ENCODE results near the gene E2F7.

The E2F7 gene

GRCh38 chr12:77062396-77062795 is 3.0 kb downstream of the E2F7 start:
- DNase-seq = no peak

DNA sequence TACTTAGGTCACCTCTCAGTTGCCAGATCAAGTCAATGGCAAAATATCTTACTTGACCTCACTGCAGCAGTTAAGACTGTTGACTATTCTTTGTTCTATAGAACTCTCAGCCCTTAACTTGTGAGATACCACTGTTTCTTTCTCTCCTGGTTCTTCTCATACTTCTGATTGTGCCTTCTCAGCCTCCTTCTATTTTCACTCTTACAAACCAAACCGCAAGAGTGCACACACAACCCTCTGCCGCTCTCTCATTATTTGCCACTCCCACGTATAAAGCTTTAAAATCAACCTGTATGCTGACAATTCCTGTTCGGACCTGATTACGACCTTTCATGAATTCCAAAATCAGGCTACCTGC is 4.5 kb downstream of the E2F7 start:
- DNase-seq = no peak

GRCh38 chr12:77060136-77060882 is 5.1 kb downstream of the E2F7 start:
- DNase-seq = no peak

GRCh38 chr12:77058740-77059139 is 6.6 kb downstream of the E2F7 start:
- DNase-seq = no peak

DNA sequence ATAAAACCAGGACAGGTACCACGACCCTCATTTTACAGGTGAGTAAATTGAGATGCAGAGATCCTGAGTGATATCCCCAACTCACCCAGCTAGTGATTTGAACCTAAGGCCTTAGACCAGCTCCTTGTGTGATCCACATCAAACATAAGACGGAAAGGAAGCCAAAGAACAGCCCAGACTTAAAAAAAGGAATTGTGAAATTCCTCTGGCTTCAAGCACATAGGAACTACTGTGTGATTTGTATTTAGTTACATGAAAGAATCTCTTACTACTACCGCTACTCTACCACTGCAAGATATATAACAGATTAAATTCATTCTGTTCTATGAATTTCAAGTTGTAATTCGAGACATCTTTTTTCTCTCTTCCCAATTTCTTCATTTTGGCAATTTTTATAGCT is 10.5 kb downstream of the E2F7 start:
- DNase-seq = no peak

DNA sequence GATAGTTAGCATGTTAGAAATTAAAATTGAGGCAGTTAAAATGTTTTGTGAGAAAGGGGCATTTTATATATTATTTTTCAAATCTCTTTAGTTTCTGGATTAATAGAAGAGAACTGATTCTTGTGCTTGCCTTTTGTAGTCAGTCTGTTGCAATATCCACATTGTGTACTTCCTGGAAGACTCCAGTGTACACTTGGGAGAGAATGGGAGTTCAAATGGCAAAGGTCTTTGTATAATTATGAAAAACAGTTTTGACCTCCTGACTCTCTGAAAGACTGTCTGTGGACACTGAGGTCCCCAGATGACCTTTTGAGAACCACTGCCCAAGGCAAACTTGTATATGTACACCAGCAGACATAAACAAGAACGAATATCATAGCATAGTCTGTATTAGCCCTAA is 12.1 kb downstream of the E2F7 start:
- no peak for DNase-seq

GRCh38 chr12:77049767-77050353 is 15.5 kb downstream of the E2F7 start:
- DNase-seq = no peak

DNA sequence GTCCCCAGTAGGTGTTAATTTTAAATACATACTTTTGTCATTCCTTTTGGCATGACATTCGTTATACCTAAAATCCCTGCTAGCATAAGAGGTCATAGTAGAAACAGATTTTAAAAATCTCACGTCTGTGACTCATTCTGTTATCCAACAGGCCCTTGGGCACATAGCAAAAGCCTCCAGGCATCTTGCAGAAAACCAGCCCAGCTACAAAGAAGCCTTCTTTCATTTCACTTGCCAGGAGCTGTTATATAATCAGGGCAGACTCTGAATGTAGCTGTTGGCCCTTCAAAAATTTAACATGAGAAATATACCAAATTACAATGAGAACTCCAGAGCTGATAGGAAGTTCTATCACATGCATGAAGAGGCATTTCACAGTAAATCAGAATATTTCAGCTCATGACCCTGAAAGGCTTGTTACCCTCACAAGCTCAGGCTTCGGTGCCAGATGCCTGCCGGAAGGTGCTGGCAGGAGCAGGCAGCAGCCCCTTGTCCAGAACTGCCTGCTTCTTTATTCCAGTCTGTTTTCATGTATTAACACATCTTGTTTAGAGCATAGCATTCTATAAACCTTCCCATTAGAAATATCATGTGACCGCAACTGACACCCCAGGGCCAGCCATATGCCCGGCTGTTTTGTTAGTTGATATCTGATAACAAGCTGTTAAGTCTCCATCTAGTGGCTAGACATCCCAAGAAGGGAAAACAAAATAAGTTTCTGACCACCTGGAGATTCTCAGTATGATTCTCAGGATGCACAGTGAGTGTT is 17.8 kb downstream of the E2F7 start:
- DNase-seq = no peak

DNA sequence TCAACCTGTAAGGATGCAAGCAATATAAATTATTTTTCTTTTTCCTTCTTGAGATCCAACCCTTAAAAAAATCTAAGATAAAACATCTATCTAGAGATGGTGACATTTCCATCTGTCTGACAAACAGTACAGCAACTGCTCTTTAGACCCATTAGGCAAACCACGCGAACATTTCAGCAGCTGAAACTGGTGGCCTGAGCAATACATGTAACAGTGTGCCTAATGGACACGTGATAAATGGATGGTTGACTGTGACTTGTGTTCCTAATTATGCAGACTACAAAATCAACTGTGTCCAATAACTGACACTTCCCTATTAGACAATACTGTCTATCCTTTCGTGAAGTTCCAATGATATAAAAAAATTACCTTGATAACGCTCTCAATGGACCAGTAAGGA is 18.9 kb downstream of the E2F7 start:
- no peak for DNase-seq

- no peak for DNase-seq
Observed at GRCh38 chr12:77045183-77045582, 20.2 kb downstream of the E2F7 start.

DNA sequence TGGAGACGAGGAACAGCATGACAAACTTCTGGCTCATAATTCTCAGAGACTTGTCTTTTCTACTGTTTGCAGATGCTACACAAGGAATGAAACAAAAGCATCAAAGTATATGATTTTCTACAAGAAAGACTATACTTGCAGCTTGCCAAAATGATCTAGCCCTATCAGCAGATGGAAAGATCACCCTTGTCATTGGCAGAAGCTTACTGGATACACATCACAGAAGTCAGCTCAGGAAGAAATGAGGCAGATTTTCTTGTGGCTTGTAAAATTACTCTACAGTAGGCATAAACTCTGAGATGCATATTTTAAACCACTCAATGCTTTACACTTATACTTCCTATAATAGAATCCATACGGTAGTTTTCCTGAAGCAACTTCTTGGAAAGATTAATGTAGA is 20.6 kb downstream of the E2F7 start:
- no peak for DNase-seq

DNA sequence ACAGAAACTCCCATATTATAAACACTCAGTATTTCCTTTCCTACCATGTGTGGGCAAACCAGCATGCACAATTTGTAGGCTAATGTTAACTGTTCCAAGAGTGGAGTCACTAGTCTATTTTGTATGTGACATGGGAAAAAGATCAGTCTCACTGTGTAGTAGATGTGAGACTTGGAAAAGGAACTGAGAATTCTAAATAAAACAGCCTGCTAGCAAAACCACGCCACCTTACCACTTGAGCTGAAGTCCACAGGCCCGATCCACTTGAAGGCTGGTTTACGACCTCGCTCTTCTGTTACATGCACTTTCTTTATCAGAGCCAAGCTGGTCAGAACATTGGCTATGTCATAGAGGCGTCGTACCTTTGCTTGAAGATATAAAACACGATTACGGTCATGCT is 22.5 kb downstream of the E2F7 start:
- DNase-seq = no peak

GRCh38 chr12:77040231-77040630 is 25.1 kb downstream of the E2F7 start:
- DNase-seq = no peak

DNA sequence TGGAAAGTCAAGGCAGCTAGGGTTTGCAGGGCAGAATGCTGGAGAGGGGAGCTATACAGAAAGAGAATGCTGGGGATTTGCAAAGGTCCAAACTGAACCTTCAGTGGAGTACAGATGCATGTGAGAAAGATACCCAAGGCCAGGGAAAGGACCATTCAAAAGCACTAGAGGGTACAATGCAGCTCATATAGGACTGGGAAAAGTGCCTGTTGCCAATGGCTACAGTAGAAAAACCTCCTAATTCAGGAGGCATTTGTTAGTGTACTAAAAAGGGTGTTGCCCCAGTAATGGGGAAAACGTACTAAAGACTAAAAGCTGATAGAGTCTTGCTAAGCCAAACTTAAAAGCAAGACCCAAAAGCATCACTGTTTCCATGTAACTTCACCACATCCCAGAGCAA is 30.1 kb downstream of the E2F7 start:
- DNase-seq = no peak

DNA sequence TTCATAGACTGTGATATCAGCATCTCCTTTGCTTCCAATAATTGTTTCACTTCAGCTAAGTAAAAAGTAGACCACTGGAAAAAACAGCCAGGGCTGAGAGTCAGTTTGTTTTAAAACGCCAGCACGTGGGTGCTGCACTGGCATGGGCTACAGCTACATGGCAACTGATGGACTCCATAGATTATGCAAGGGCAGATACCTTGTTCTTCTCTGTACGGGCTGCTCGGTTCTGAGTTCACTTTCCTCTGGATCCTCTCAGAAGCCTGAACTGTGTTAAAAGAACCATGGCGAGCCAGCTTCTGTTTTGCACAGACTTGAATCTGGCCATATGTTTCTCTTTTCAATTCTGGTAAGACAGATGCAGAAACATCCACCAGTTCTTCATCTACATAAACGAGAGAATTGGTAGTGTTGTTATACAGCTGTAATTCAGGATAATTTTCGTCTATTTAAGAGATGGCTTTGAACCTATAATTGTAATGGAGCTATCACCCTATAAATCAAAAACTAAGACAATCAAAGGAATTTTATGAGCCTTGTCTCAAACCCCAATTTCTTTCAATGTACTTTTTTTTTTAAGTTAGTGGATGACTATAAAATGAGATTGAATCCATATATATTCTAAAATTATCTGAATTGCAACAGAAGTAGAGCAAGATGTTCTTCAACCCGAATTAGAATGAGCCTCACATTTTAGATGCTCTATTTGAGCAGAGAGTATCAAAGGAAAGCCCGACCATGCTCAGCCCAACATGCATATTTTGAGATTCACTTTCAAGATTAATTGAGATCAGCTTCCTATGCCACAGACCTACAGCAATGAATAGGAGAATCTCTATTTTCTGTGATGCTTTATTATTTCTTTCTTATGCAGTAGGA is 31.5 kb downstream of the E2F7 start:
- DNase-seq = no peak

GRCh38 chr12:77032406-77032805 is 33.0 kb downstream of the E2F7 start:
- no peak for DNase-seq

GRCh38 chr12:77031745-77032144 is 33.6 kb downstream of the E2F7 start:
- no peak for DNase-seq

DNA sequence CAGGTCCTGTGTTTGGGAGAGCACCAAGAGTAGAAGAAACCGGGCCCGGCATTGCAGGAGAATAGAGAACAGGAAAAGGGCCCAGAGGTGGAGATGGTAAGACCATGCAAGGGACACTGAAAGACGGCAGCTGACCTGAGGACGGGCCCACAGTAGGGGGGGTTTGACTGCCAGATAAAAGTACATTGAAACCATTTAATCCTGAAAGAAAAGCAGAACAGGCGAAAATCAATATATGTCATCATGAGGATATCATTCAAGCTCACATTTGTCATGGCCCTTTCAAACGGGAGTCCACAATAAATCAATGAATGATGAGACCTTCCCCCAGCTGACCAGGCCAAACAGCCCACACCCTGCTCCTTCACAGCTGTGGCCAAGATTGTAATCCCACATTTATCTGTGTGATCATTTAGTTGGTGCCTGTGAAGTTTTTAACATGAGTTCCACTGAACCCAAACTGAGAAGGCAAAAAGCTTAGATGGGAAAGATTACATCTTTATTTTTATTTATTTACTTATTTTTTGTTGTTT is 39.5 kb downstream of the E2F7 start:
- DNase-seq = no peak

GRCh38 chr12:77023501-77023900 is 41.9 kb downstream of the E2F7 start:
- no peak for DNase-seq

GRCh38 chr12:77019920-77020319 is 45.4 kb downstream of the E2F7 start:
- DNase-seq = no peak

GRCh38 chr12:77016606-77017005 is 48.8 kb downstream of the E2F7 start:
- no peak for DNase-seq

GRCh38 chr12:77013091-77013490 is 52.3 kb downstream of the E2F7 start:
- no peak for DNase-seq
